NCI-H2227 treated with DMSO at 0.1 percent for 48 hours (cell line): ENCODE measurements around the gene NCOA7.

Experiments used
- DNase-seq: peaks from one replicate; lab custom pipeline; 2025; lab: John Stamatoyannopoulos, UW

NCOA7 gene, protein sequence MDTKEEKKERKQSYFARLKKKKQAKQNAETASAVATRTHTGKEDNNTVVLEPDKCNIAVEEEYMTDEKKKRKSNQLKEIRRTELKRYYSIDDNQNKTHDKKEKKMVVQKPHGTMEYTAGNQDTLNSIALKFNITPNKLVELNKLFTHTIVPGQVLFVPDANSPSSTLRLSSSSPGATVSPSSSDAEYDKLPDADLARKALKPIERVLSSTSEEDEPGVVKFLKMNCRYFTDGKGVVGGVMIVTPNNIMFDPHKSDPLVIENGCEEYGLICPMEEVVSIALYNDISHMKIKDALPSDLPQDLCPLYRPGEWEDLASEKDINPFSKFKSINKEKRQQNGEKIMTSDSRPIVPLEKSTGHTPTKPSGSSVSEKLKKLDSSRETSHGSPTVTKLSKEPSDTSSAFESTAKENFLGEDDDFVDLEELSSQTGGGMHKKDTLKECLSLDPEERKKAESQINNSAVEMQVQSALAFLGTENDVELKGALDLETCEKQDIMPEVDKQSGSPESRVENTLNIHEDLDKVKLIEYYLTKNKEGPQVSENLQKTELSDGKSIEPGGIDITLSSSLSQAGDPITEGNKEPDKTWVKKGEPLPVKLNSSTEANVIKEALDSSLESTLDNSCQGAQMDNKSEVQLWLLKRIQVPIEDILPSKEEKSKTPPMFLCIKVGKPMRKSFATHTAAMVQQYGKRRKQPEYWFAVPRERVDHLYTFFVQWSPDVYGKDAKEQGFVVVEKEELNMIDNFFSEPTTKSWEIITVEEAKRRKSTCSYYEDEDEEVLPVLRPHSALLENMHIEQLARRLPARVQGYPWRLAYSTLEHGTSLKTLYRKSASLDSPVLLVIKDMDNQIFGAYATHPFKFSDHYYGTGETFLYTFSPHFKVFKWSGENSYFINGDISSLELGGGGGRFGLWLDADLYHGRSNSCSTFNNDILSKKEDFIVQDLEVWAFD

DNA sequence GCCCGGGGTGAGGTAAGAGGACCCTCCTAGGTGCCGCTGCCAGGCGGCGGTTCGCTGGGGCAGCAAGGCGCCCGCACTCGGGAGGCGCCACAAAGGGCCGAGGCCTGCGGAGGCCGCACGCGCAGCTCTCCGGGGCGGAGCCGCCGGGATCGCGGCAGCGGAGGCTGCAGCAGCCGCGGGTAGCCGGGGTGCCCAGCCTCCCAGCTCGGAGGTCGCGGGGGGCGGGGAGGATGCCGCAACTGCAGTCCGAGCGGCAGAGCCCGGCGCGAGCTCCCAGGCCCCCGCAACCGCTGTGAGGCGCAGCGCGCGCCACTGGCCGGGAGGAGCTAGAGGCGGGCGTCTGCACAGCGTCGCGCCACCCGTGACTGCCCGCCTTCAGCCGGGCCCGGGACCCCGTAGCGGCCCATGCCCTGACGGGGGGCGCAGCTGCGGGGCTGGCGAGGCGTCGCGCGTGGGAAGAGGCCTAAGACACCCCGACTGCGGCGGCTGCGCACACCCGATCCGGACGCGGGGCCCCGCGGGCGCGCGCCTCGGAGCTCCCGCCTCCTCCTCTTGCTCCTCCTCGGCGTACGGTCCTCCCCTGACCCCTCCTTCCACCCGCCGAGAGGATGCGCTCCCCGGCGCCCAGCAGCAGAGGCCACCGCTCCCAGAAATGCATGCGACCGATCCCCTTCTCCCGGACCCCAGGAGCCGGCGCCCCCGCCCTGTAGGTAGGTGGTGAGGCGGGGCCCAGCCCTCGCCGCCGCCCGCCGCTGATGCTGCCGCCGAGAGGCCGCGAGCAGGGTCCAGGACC lies at the start of gene NCOA7:
Gene NCOA7 (plus strand): TSS at position 603 of the 793 bp plus-strand sequence. CDS start 24,395 bp downstream, outside the sequence.
- peak; percentile 52 for DNase-seq

GRCh38 chr6:125741336-125741735 lies 49.4 kb upstream of the NCOA7 start:
- DNase-seq = no peak

- DNase-seq = no peak
Measured at GRCh38 chr6:125742024-125742423, 48.7 kb upstream of the NCOA7 start.

- DNase-seq = no peak
Measured at GRCh38 chr6:125742464-125743120, 48.2 kb upstream of the NCOA7 start.

DNA sequence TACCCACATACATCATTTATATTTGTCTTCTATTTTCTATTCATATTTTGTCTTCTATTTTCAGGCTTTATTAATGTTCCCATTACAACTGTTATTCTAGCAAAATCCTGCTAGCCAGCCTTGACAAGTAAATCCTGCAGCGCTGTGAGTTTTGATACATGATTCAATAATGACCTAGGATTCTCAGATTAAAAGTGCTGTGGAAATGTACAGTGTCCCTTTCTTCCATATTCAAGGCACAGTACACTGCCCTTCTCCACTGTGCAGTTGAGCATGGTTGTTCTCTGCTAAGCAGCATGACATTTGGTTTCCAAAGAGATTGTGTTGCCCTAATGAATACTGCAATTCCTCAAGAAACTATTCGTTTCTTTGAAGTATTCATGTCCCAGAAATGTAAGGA lies 47.2 kb upstream of the NCOA7 start:
- DNase-seq = no peak

DNA sequence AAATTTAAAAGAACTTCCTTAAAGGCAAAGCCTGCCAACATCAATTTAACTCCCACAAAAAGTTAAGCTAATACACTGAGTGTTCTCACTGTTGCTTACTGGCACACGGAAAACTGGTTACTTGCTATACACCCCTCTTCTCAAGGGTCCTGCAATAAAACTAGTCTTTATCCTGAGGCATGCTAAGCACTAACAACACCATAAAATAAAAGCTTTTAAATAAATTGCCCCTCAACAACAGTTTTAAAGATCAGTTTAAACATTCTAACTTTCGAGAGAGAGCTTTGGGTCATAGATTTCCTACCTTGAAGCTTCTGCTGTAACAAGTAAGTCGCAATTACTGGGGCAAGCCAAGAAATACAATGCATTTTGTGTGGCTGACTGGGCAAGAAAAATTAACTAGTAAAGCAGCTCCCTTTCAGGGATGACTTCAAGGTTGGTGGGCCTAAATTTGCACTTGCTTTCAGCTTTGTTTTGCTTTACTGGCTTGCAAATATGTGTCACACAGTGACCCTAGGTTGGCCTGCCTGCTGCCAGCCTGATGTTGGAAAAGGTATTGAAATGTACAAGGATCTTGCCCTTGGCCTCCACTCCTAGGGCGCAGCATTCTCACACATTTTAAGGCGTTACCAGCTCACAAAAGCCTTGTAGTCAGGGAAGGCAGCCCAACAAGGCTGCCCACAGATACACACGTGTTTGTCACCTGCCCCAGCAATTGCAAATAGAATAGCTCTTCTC lies 45.3 kb upstream of the NCOA7 start:
- no peak for DNase-seq

DNA sequence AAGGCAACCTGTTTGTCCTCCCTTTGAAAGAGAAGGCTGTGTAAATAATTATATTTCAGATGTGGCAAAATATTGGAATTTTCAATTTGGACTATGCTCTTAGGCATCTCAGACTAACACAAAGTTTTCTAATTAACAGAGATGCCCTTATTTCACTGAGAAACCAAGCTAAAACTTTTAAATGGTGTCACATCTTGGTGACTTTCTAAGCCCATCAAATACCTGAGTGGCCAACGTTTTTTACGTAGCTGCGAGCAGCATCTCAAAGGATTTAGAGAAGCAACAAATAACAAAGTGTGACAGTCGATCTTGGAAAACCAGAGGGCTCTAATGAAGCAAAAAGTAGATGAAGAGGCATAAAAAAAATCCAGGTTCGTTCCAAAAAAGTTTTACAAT lies 44.7 kb upstream of the NCOA7 start:
- DNase-seq = no peak

- DNase-seq = peak; percentile 56
Measured at GRCh38 chr6:125746731-125747588, 43.8 kb upstream of the NCOA7 start.

GRCh38 chr6:125747589-125748405 lies 43.0 kb upstream of the NCOA7 start:
- DNase-seq = no peak

DNA sequence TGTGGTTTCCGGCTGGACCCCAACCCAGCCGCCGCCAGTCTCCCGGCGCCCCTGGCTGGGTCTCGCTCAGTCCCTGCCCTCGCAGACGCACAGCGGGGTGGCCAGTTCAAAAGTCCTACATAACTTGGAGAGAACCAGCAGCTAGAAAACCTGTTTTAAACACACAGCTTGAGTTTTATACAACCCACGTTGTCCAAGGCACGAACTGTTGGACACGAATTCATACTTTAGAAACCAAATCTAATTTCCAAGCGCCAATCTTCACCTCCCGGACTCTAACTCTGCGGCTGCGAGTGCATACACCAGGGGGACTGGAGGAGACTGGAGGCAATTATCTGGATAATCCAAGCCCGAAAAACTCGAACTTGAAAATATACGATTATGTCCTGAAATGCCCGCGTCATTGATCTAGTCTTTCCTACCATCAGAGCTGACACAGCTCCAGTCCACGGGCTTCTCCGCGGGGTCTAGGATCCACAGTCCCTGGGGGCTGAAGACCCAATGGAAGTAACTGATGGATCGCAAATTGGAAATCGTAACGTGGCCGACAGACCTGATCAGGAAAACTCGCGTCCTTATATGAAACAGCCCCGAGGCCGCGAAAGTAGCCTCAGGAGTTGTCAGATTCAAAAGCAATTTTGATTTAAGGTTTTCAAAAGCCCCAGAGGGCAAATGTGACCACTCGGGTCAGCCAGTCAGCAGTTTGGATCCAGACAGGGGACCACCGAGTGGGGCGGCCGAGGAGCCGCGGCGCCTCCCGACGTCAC lies 42.2 kb upstream of the NCOA7 start:
- no peak for DNase-seq

GRCh38 chr6:125749173-125749864 lies 41.4 kb upstream of the NCOA7 start, which contains the start of gene HEY2:
TSS of gene HEY2 (plus strand) at chr6:125749632. CDS start at chr6:125749777, 145 bp downstream.
- DNase-seq = peak; percentile 73

- no peak for DNase-seq
Measured at GRCh38 chr6:125749865-125750691, 40.7 kb upstream of the NCOA7 start.

DNA sequence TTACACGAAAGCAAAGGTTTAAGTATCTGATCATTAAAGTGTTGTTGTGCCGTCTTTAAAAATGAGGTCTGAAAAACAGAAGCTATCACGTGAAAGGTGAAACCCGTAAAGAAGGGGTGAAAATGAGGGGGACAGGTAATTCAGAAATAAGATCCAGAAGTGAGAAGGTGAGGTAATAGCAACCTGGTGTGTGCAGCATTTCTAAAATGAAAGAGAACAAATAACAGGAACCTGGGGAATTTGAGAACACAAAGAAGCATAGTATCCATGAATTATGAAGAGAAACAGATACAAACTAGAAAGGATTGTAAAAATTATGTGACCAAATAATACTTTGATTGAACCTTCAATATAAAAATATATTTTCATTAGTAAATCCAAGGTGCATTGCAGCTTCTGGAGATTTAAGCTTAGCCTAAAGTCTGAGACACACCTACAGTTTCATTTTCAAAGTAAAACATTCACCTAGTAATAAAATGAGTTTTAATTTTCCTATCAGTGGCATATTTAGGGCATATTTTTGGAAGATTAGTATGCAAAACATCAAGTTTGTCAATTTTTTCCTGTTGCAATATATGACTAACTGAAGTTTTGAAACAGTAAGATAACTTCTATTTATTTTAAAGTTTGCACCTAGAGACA lies 39.9 kb upstream of the NCOA7 start:
- DNase-seq = no peak

DNA sequence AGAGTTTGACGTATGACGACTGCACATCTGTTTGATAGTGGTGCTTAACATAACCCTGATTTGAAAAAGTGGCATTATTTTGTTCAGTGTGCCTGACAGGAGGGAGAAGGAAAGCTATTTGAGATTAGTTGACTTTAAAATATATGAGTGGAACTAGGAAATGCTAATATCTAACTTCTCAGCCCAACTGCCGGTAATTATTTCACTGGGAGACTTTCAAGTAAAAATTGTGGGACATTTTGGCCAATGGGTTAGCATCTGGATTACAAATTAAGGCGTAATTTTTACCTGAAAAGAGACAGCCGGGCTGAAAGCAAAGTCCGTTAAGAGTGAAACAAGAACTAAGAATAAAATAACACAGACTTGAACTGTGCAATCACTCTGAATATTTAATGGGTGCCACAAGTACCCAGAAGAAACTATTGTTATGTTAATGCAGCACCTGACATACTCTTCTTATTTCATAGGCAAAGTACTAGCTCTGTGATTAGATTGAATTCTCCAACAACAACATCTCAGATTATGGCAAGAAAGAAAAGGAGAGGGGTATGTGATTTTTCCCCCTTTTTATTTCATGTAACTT lies 39.3 kb upstream of the NCOA7 start:
- no peak for DNase-seq

DNA sequence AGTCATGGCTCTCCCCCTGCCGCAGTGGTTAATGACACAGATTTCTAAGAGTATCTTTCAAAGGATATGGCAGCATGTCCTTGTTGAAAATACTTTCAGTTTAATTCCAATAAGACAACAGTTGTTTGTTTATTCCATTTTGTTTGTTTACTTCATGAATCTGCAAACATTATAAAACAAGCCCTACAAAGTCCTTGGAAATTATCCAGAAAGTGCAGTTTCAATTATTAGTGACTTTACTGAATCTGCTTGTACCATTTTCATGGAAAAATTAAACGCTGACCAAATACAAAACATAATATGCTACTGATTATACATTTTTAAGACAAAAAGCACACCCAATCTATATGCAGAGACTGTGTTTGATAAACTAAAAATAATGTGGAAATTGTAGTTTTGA lies 38.0 kb upstream of the NCOA7 start:
- no peak for DNase-seq
